Neuronal stem cell (in vitro differentiated cells): ENCODE measurements around the gene POMP.
A peak's percentile ranks its signal among the peaks of the same experiment; 100 is the strongest.

Experiments
- DNase-seq: peaks from one replicate; pipeline ENCODE4 v3.0.0-alpha.2; 2013; ENCODE audit warnings: low spot score
- H2AFZ ChIP-seq: one replicate; pipeline ENCODE4 v1.6.1; 2013; ENCODE audit warnings: mild to moderate bottlenecking, low read length, inconsistent platforms
- H2AK5ac ChIP-seq: 2 replicates; pipeline ENCODE4 v1.6.1; 2013; ENCODE audit warnings: low read depth, mild to moderate bottlenecking, inconsistent platforms, low read length, moderate library complexity, mixed read lengths
- H2BK120ac ChIP-seq: 2 replicates; pipeline ENCODE4 v1.6.1; 2013; ENCODE audit warnings: low read depth, mild to moderate bottlenecking, inconsistent platforms, low read length, moderate library complexity, mixed read lengths
- H2BK12ac ChIP-seq: one replicate; pipeline ENCODE4 v1.6.1; 2013; ENCODE audit warnings: low read length, inconsistent platforms
- H2BK15ac ChIP-seq: 2 replicates; pipeline ENCODE4 v1.6.1; 2013; ENCODE audit warnings: mild to moderate bottlenecking, low read length, inconsistent platforms, mixed read lengths
- H2BK5ac ChIP-seq: one replicate; pipeline ENCODE4 v1.6.1; 2013; ENCODE audit warnings: inconsistent platforms, mild to moderate bottlenecking, low read length, moderate library complexity
- H3K14ac ChIP-seq: one replicate; pipeline ENCODE4 v1.6.1; 2013; ENCODE audit warnings: low read length, inconsistent platforms
- H3K18ac ChIP-seq: 2 replicates; pipeline ENCODE4 v1.6.1; 2013; ENCODE audit warnings: low read length, inconsistent platforms
- H3K23ac ChIP-seq: 2 replicates; pipeline ENCODE4 v1.6.1; 2013; ENCODE audit warnings: low read depth, mild to moderate bottlenecking, mixed read lengths, low read length, inconsistent platforms; ENCODE audit not compliant: poor library complexity
- H3K27ac ChIP-seq: replicated peaks from 3 replicates; pipeline ENCODE4 v1.5.1; 2013; ENCODE audit warnings: low read length, inconsistent platforms
- H3K27me3 ChIP-seq, 3 experiments: 2 replicates each; pipeline ENCODE4 v1.6.1; 2013; ENCODE audit warnings: low read length in 3 of 3, mild to moderate bottlenecking in 2 of 3, inconsistent platforms in 1 of 3, low read depth in 1 of 3, mixed read lengths in 1 of 3, moderate library complexity in 1 of 3; ENCODE audit not compliant: control insufficient read depth in 3 of 3, insufficient read depth in 3 of 3
- H3K36me3 ChIP-seq, 2 donors: replicated peaks in 1 of 2; 2 replicates each; pipeline ENCODE4 v1.6.1; 2013; ENCODE audit warnings: low read length in 2 of 2; ENCODE audit not compliant: control insufficient read depth in 2 of 2, insufficient read depth in 2 of 2
- H3K4ac ChIP-seq: 2 replicates; pipeline ENCODE4 v1.6.1; 2013; ENCODE audit warnings: inconsistent platforms, mild to moderate bottlenecking, low read length, moderate library complexity
- H3K4me1 ChIP-seq, 2 donors: 1 replicate in 1 of 2; 2 replicates in 1 of 2; pipeline ENCODE4 v1.6.1; 2013; ENCODE audit warnings: low read length in 2 of 2, low read depth in 1 of 2; ENCODE audit not compliant: control insufficient read depth in 2 of 2, insufficient read depth in 1 of 2
- H3K4me2 ChIP-seq: one replicate; pipeline ENCODE4 v1.6.1; 2013; ENCODE audit warnings: mild to moderate bottlenecking, low read length, inconsistent platforms; ENCODE audit not compliant: insufficient read depth, poor library complexity, severe bottlenecking
- H3K4me3 ChIP-seq, 2 donors: 2 replicates each; pipeline ENCODE4 v1.5.1; 2013; ENCODE audit warnings: low read length in 2 of 2, mild to moderate bottlenecking in 2 of 2, inconsistent platforms in 1 of 2, moderate library complexity in 1 of 2
- H3K79me1 ChIP-seq: one replicate; pipeline ENCODE4 v1.6.1; 2013; ENCODE audit warnings: low read depth, mild to moderate bottlenecking, inconsistent platforms, low read length, moderate library complexity
- H3K9ac ChIP-seq: one replicate; pipeline ENCODE4 v1.6.1; 2013; ENCODE audit warnings: mild to moderate bottlenecking, low read depth, low read length, inconsistent platforms; ENCODE audit not compliant: poor library complexity
- H3K9me3 ChIP-seq, 2 donors: replicated peaks in 1 of 2; 2 replicates each; pipeline versions ENCODE3 to v1.6.1; 2013; ENCODE audit warnings: low read length in 2 of 2, mild to moderate bottlenecking in 2 of 2, inconsistent platforms in 1 of 2, low read depth in 1 of 2, mixed read lengths in 1 of 2, moderate library complexity in 1 of 2; ENCODE audit not compliant: control insufficient read depth in 2 of 2, insufficient read depth in 1 of 2
- H4K8ac ChIP-seq: one replicate; pipeline ENCODE4 v1.6.1; 2013; ENCODE audit warnings: low read depth, mild to moderate bottlenecking, inconsistent platforms, low read length, moderate library complexity
- H4K91ac ChIP-seq: one replicate; pipeline ENCODE4 v1.6.1; 2013; ENCODE audit warnings: low read length, low read depth, mild to moderate bottlenecking, inconsistent platforms; ENCODE audit not compliant: poor library complexity
- WGBS, 2 donors: extraction: QIAGEN DNeasy Blood & Tissue Kit; methylation state at CpG; one replicate each; pipeline ENCODE4 v1.1.7; 2013; ENCODE audit warnings: missing lambda C conversion rate in 2 of 2, mixed read lengths in 1 of 2; ENCODE audit not compliant: insufficient read length in 2 of 2, insufficient replicate concordance in 1 of 2; ENCODE audit errors: extremely low coverage in 2 of 2; 5-methylcytosine and 5-hydroxymethylcytosine counted together

The POMP gene

DNA sequence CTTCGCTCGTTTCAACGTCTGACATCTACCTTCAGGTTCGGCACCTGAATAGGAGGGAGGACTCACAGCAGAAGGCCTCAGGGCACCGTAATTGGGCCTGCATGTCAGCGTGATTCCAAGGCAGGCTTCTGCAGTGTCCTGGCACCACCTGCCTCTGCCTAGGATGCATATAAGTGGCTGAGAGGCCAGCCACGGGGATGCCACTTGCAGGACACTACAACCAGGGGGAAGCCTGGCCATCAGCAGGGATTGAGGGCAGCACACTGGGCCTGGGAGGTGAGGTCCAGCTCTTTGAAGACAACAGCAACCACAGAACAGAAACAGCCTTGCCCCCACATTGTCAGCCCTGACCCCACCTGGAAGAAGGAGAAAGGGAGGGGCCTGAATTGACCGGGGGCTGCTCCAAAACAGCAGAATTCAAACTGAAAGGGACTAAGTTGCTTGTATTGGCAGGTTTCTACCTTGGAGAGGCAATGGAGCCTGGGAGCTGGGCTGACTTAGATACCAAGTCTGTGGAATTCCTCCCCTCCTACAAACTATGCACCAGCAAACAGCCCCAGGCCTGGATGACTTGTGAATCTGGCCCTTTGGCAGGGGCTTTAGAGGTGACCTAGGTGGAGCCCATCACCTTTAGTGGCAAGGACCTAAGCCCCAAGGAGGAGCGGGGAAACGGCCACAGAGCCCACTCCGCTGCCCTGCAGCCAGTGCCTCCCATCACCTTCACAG is 34.1 kb upstream of the POMP start:
- Histone ChIP-seq H3K9ac (no peak overlapping the region), H3K36me3 (no peaks in the 10 kb centered on the region), H2BK15ac (peak overlapping the region; percentile 81), H3K4me2 (no peak overlapping the region), H3K79me1 (no peaks in the 10 kb centered on the region), H3K4ac (no peak overlapping the region), H2BK12ac (no peak overlapping the region), H2AK5ac (no peak overlapping the region), H3K27ac (no peak overlapping the region), H4K91ac (peak overlapping the region; percentile 38), H2BK120ac (no peak overlapping the region), H3K9me3 (no peaks in the 10 kb centered on the region), H3K4me3 (peak overlapping the region in 1 of 2 donors; percentile 21), H3K4me1 (peaks cover 0 to 1% of the 10 kb centered on the region in 2 donors), H3K18ac (peak overlapping the region; percentile 64), H3K27me3 (no peaks in the 10 kb centered on the region), H3K14ac (peak overlapping the region; percentile 71), H3K23ac (peak overlapping the region; percentile 80), H2AFZ (no peak overlapping the region), H2BK5ac (peak overlapping the region; percentile 66), H4K8ac (no peak overlapping the region)
- no peak for DNase-seq
- WGBS, 2 donors = no CpG with 5 or more reads among the region's 11 CpGs

DNA sequence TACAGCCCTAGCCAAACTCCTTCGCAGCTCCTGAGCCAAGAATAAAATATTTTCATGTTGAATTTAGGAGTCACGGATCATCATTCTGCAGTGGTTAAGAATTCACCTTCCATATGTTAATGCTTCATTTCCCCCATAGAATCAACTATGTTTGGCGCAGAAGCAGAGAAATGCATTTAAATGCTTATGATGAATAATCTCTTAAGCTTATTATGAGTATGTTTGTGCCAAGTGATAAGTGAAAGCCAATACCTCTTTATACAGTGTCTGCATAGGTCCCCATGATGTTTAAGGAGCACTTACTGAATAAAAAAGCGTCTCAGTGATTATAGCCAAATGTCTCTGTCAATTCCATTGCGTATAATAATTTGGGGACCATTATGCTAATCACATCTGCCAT is 32.7 kb upstream of the POMP start:
- Histone ChIP-seq H3K9me3 (no peaks in the 10 kb centered on the region), H3K79me1 (peaks cover 2% of the 10 kb centered on the region), H3K4me3 (no peak overlapping the region), H3K4me1 (peaks cover 0 to 1% of the 10 kb centered on the region in 2 donors), H2BK120ac (no peak overlapping the region), H4K8ac (no peak overlapping the region), H2BK15ac (no peak overlapping the region), H2AFZ (no peak overlapping the region), H3K9ac (no peak overlapping the region), H3K14ac (no peak overlapping the region), H3K4ac (no peak overlapping the region), H3K23ac (no peak overlapping the region), H3K27ac (no peak overlapping the region), H3K27me3 (no peaks in the 10 kb centered on the region), H2BK5ac (no peak overlapping the region), H4K91ac (no peak overlapping the region), H3K4me2 (no peak overlapping the region), H2BK12ac (no peak overlapping the region), H3K36me3 (no peaks in the 10 kb centered on the region), H2AK5ac (no peak overlapping the region), H3K18ac (no peak overlapping the region)
- WGBS, 2 donors = no CpG with 5 or more reads among the region's 5 CpGs
- no peak for DNase-seq

DNA sequence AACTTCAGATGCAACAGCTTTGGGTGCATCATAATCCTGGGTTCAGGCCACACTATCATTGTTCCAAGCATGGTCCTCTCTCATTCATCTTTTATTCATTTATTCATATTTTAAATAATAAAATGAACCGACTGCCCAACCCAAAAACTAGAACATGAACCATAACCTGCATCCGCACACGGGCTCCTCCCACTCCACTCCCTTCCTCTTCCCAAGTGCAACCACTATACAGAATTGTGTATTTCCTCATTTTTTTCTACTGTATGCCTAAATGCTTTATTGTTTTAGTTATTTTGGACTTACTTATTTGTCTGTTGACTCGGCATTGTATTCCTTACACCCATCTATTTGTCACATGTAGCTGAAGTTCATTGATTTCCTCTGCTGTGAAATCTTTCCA is 30.7 kb upstream of the POMP start:
- Histone ChIP-seq H2BK15ac (no peak overlapping the region), H2AFZ (no peak overlapping the region), H3K36me3 (no peaks in the 10 kb centered on the region), H3K14ac (no peak overlapping the region), H4K8ac (no peak overlapping the region), H3K4me1 (peaks cover 0 to 1% of the 10 kb centered on the region in 2 donors), H3K23ac (no peak overlapping the region), H2BK120ac (no peak overlapping the region), H3K27me3 (no peaks in the 10 kb centered on the region), H2BK12ac (no peak overlapping the region), H3K4me2 (no peak overlapping the region), H3K9me3 (no peaks in the 10 kb centered on the region), H3K27ac (no peak overlapping the region), H3K79me1 (peaks cover 2% of the 10 kb centered on the region), H2BK5ac (no peak overlapping the region), H3K9ac (no peak overlapping the region), H3K4me3 (no peak overlapping the region), H3K4ac (no peak overlapping the region), H4K91ac (no peak overlapping the region), H3K18ac (no peak overlapping the region), H2AK5ac (no peak overlapping the region)
- DNase-seq = no peak
- WGBS, 2 donors = 100% methylated on average over 1 of the region's 4 CpGs; no CpG with 5 or more reads in 1 of the 2 donors

DNA sequence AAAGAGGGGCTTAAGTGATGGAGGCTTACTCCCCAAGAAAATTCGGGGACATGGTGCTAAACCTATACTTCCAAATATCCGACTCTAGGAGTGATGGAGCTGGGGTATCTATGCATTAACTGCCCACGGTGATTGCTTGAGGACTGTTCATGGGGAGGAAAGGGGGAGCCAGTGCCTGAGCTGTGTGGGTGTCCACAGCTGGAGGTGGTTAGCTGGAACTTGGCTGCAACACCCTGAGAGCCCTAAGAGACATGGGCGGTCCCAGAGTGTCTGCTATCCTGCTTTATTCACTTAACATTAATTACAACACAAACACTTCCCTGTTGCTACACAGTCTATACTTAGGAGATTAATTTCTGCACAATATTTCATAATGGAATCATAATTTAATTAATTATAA is 28.1 kb upstream of the POMP start:
- no CpG with 5 or more reads among the region's 4 CpGs for WGBS, 2 donors
- DNase-seq = no peak

More for the DNA sequence above, 28.1 kb upstream of the POMP start:
- H3K4me3 ChIP-seq = no peak overlapping the region
- H2BK15ac ChIP-seq = no peak overlapping the region
- no peak overlapping the region for H3K4ac ChIP-seq
- no peak overlapping the region for H2BK12ac ChIP-seq
- H3K18ac ChIP-seq = no peak overlapping the region
- no peak overlapping the region for H2AK5ac ChIP-seq
- H3K36me3 ChIP-seq = no peaks in the 10 kb centered on the region
- H3K4me1 ChIP-seq = no peaks in the 10 kb centered on the region
- H2BK120ac ChIP-seq = no peak overlapping the region
- H3K79me1 ChIP-seq = peaks cover 2% of the 10 kb centered on the region
- H2AFZ ChIP-seq = no peak overlapping the region
- no peak overlapping the region for H3K27ac ChIP-seq
- H4K91ac ChIP-seq = no peak overlapping the region
- no peak overlapping the region for H3K4me2 ChIP-seq
- no peaks in the 10 kb centered on the region for H3K9me3 ChIP-seq
- H4K8ac ChIP-seq = no peak overlapping the region
- H2BK5ac ChIP-seq = no peak overlapping the region
- no peak overlapping the region for H3K23ac ChIP-seq
- H3K14ac ChIP-seq = no peak overlapping the region
- no peak overlapping the region for H3K9ac ChIP-seq
- H3K27me3 ChIP-seq = no peaks in the 10 kb centered on the region
